UCSD-AML1 (cell line): ENCODE results near the gene RPL31.

Experiments
- DNase-seq: peaks from one replicate; lab custom pipeline; 2025; ENCODE audit not compliant: unreplicated experiment; lab: John Stamatoyannopoulos, UW

RPL31 gene

DNA sequence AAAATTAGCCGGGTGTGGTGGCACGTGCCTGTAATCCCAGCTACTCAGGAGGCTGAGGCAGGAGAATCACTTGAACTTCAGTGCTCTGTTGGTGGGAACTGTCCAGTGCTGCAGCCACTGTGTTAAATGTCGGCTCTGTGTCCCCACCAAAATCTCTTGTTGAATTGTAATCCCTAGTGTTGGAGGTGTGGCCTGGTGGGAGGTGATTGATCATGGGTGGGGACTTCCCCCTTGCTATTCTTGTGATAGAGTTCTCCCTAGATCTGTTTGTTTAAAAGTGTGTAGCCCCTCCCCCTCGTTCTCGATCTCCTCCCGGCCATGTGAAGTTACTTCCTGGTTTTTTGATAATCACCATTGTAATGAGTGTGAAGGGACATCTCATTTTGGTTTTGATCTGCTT lies 9.8 kb upstream of the RPL31 start:
- no peak for DNase-seq

DNA sequence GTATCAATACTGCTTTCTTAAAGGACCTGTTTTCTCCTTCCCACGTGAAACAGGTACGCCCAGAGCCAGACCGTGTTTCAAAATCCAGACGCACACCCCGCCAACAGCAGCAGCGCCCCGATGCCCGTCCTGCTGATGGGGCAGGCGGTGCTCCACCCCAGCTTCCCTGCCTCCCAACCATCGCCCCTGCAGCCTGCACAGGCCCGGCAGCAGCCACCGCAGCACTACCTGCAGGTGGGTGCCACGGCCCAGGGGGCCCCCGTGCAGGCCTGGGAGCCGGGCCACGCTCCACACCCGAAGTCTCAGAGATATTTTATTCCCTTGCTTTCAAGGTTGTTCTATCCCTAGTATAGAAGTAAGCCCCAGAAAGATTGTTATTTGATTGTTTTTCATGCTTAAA lies 8.8 kb upstream of the RPL31 start:
- DNase-seq = no peak

DNA sequence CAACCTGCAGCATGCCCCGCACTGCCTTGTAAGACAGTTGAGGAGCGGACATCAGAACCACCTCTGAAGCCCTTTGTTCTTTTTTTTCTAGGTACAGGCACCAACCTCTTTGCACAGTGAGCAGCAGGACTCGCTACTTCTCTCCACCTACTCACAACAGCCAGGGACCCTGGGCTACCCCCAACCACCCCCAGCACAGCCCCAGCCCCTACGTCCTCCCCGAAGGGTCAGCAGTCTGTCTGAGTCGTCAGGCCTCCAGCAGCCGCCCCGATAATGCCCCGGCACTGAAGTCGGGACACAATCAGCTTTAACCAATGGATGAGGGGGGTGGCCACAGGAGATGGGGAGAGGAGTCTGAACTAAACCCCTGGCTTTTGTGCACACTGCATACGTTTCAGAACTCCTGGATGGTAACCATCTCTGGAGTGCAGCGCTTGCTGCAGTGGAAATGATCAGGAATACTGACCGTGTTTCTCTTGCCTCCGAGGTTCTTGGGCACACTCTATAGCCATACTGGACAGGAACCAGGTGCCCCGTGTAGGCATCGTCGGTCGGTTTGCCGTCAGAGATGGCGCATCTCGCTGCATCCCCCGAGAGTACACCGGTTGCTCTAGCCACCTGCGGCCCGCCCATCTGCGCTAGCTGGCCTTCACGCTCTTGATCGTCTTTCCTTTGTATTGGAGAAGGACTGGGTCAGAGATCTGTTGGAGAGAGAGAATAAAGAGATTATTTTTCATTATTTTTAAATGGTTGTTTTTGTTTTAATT lies 6.6 kb upstream of the RPL31 start:
- no peak for DNase-seq

DNA sequence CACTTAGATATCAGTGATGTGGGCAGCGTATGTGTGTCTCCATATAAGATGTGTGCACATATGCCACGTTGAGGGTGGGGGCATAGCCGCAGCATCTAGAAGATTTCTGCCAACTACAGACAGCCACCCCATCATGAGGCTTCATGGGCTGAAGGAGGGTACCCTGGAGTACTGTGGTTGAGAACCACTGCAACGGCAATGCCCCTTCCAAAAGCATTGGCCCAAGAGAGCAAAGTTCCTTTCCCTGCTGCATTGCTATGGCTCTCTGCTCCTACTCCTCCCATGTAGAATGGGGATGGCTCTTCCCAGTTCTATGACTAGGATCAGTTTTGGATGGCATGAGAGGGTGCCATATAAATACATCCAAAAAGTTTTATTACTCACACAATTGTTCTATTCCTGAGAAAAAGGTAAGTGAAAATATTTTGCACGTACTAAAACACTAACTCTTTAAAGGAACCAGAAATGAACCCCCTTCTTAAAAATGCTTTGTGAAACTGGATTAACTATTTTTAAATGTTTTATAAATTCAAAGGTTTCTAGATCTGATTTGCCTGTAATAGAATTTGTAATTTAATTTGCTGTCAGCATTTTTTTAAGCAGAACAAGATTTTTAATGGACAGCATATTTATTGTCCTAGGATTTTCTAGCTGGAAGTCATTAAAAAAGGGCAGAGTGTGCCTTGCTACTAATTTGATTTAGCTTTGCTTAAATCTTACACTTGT lies 4.4 kb upstream of the RPL31 start:
- DNase-seq = no peak

DNA sequence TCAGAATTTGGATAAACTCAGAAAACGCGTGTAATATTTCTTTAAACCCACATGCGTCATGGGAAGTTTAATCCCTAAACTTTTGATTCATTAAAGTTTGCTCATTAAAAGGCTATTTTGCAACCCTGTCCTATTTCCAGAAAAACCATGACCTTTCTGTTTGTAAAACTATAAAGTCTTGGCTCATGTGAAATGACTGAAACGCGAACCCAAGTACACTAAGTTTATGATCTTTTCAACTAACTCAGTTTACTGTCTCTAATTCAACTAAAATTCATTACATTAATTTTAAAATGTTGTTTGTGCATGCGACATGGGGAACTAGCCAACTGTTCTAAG lies 3.9 kb upstream of the RPL31 start:
- no peak for DNase-seq

DNA sequence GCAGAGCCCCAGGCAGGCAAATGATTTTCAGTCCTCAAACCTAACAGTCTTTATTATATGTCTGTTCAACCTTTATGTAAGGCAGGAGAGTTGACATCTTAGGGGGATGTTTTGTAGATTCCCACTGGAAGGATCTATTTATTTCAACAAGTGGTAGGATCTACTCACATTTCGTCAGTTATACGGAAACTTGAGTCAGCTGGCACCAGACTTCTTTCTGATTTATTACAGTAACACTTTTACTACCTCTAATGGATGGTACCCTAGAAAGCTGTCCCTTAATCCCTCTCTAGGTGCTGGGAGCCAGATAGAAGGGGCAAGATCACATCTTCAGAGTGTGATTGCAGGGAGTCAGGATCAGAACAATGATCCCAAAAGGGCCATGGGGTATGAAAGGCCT lies 2.1 kb upstream of the RPL31 start:
- DNase-seq = no peak

DNA sequence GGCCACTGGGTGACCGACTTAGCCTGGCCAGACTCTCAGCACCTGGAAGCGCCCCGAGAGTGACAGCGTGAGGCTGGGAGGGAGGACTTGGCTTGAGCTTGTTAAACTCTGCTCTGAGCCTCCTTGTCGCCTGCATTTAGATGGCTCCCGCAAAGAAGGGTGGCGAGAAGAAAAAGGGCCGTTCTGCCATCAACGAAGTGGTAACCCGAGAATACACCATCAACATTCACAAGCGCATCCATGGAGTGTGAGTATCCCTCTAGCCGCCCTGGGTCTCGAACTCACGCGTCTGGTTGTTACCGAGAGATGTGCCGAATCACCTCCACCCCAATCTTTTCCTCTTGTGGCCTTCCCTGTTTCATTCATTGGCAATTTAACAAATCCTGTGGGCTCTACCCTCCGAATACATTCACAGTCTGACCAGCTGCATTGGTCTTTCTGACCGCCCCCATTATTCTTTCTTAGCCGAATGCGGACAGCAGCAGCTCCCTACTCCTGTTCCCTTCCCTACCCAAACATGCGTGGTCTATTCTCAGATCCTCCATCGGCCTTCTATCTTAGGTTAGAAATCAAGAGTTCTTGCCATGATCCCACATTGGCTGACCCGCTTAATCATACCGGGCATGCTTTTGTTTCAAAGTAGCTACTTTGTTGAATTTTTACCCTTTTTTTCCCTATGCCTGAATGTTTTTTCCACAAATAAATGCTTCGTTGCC lies 631 bp downstream of the RPL31 start:
- no peak for DNase-seq

DNA sequence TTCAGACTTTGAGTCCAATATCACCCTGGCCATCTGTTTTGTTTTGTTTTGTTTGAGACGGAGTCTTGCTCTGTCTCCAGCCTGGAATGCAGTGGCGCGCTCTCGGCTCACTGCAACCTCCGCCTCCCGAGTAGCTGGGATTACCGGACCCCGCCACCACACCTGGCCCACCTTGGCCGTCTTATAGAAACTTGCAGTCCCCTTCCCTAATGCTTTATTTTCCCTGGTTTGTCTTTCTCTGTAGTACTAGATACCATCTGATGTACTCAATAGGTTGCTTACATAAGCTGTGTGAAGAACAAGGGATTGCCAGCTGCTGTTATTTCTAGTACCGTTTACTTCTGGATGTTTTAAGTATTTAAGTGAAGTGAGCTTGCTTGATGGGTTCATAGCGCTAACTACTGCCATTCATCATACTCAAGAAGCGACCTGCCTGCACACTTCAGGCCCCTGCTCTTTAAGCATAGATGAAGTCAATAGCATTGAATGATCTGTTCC lies 1.2 kb downstream of the RPL31 start:
- DNase-seq = no peak

DNA sequence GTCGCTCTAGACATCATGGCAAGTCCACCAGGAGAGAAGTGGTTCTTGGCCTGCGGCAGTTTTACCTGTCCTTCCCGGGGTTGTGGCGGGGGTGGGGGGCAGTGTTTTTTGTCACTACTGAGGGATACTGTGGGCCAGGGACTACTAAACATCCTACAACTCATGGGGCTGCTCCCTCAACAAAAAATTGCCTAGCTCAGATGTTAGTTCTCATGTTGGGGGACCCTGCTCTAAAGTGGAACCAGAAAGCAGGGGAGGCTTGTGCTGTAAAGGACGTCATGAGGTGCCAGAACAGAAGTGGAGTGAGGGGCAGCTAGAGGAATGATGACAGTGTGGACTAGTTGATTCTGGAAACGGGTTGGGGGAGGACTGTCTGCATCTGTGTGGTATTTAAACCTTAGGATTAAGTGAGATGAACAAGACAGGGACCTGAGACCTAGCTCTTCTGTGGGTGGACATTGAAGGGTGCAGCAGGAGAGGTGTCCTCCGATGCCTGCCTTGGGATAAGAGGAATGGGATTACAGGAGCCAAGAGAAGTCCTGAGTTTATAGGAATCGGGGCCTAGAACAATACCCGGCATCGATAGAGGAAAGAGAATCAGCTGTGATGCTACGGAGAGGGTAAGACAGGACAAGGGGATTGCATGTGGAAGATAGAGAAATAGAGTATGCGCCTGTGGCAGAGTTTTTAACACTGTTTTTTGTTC lies 2.7 kb downstream of the RPL31 start:
- DNase-seq = no peak

DNA sequence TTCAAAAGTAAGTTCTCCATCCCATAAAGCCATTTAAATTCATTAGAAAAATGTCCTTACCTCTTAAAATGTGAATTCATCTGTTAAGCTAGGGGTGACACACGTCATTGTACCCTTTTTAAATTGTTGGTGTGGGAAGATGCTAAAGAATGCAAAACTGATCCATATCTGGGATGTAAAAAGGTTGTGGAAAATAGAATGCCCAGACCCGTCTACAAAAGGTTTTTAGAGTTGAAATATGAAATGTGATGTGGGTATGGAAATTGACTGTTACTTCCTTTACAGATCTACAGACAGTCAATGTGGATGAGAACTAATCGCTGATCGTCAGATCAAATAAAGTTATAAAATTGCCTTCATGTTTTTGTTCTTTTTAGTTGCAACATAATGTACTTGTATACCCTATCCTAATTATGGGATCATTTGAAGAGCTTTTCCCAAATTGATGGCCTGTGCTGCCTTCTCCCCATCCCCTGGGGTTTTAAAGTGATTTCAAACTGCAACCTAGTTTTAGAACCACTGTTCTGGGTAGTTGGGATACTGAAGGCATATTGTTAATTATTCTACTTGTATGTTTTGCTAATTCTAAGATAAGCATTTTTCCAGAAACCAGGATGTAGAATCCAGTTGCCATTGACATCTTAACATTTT lies 4.1 kb downstream of the RPL31 start:
- no peak for DNase-seq

DNA sequence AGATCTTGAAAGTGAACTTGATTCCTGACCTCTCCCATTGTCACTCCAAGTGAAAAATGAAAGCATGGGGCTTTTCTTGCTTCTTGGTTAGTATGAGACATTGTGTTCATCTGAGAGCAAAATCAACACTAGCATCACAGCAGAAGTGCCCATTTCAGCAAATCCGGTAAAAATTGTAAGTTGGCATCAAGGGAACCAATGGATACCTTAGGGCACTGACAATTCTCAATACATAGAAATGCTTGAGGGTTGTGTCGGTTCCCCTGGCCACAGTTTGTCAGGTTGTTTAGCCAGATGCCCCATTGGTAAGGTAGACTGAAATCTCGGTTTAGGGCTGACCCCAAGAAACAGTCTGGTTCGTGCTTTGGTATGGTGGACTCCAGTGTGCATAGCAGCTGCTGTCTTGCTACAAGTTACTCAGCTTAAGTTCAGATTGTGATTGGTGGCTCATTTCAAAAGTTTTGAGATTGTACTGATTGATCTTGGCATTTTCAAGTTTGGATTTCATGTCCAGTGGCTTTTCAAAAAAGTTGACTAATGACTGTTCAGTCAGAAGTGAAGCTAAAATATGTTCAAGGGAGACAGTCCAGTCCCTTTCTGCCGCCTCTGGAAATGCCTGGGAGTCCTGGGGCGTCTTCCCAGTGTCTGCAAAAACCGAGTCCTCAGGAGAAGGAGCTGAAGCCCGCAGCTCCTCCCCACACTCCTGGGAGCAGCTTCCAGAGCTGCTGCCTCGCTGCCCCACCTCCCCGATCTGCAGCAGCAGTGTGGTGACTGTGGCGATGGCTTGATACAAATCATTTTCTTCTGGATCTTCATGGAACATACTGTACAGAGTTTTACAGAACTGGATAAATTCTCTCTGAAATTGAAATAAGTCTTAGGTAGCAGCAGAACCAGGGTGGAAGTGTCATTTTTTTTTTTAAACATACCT lies 5.6 kb downstream of the RPL31 start:
- no peak for DNase-seq

DNA sequence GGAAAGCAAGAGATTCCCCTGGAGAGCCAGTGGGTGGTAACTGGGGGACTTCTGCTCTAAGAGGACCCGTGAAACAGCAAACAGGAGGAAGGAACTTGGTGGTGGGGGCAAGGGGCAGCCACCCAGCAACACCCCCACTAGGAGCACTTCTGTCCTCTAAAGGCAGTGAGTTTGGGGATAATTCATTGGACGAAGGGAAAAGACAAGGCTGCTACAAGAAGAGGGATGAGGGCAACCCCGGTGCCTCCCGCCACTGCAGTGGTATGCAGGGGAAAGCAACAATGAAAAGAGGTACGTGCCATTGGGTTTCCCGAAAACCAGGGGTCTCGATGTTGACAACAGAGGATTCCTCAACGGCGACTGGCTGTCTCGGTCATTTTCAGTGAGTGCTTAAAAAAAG lies 9.1 kb downstream of the RPL31 start:
- DNase-seq = no peak

DNA sequence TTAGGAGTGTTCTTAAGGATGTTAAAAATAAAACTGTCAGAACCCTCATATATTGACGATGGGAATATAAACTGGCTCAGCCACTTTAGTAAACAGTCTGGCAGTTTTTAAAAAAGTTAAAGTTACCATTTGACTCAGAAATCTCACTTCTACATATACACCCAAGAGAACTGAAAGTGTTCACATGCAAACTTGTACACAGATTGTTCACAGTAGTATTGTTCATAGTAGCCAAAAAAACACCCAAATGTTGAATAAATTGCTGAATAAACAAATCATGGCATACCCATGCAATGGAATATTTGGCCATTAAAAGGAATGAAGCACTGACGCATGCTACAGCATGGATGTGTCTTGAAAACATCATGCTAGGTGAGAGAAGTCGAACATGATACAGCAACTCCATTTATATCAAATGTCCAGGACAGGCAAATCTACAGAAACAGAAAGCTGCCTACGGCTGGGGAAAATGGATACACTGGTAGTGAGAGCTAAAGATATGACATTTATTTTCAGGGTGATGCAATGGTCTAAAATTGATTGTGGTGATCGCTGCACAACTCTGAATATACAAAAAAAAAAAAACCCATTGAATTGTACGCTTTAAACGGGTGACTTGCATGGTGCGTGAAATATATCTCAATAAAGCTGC lies 10.1 kb downstream of the RPL31 start:
- DNase-seq = no peak

DNA sequence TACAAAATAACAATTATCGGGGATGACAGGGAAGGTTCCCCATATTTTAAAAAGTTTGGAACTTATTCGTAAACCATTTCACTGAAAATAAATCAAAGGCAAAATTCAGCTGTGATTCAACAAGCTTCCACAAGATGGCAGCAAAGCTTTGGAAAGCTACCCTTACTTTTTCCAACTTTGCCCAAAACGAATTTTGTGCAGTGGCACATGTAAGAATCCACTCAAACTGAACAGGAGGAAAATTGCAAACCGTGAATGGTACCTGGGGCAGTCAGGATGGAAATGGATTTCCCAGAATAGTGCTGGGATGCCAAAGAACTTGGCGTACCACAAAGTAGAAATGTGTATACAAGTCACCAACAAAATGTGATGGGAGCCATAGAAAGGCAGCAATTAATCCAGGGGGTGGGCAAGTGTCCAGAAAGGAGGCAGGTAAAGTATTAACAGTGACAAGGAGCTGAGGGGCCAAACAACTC lies 10.7 kb downstream of the RPL31 start:
- DNase-seq = no peak

DNA sequence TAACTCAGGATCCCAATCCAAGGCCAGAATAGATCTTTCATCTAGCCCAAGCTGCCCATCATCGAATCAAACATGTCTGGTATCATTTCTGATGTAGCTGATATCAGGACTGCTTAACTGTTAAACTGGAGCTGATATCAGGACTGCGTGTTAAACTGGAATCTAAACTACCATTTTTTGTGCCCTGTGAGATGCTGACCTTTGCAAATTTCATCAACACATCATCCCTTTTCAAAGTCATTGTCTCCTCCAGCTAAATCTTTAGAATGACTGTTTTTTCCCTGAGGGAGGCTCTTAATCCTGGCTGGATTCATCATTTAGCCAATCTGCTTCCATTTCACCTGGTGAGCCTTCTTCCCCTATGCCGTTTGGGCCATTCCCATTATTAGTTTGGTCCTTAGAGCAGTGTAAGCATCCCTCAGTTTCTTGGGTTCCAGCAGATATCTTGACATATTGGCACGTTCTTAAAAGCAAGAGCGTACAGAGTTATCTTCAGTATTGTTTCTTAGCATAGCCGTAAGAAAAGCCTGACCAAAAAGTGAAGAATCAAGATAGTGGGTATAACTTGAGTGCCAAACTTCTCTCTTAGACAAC lies 12.3 kb downstream of the RPL31 start:
- DNase-seq = no peak

DNA sequence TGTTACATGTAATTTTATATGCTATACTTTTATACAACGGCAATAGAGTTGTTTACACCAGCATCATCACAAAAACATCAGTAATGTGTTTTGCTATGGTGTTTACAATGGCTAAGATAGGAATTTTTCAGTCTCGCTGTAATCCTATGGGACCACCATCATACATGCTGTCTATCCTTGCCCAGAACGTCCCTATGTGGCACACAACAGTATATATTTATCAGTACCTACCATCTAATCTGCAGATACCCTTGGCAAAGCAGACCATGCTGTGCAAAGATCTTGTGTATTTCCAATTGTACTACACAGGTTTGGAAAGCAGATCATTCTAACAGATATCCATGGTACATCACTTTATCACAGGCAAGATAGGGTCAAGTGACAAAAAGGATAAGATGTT lies 15.3 kb downstream of the RPL31 start:
- DNase-seq = no peak

DNA sequence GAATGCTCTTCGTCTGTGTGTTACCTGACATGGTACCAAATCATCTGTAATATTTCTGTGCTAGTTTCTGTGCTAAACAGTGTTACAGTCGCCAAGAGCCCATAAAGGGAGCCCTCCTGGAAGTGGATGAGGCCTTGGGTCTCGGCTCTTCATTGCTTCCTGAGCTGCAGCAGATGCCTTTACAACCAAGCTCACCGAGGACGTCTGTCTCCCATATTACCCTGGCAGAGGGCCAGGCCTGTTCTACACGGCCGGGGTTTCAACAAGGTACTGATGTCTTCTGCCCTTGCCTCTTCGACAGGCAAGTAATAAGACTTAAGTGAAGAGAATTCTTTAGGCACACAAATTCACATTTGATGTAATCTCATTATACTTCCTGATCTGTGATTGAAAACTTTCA lies 16.8 kb downstream of the RPL31 start:
- DNase-seq = no peak

DNA sequence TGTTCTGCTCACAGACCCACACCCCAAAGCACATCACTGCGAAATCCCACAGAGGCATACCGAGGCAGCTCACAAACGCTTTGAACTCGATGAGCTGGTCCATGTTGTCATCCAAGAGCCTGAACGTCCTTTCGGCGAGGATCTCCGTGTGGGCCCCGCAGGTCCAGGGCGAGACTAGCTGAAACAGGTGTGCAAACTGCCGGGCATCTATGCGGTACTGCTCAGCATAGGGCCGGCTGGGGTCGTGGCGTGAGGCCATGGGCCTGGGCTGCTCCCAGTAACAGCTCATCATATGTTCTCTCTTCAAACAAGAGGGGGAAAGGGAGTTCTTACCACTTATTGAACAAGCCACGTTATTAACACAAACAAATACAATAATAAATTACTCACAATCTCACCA lies 20.1 kb downstream of the RPL31 start:
- DNase-seq = no peak
